ENCODE results near the gene ANKRD24. TPM values are rescaled to one million over a fixed set of nuclear protein-coding genes. Genes with fewer than 3 reads are reported as not detected.
A peak's percentile ranks its signal among the peaks of the same experiment; 100 is the strongest.

The ANKRD24 gene
- total and polyA plus RNA-seq, 2 experiments from 2014 or later, result 1.5 to 3.4 TPM

DNA sequence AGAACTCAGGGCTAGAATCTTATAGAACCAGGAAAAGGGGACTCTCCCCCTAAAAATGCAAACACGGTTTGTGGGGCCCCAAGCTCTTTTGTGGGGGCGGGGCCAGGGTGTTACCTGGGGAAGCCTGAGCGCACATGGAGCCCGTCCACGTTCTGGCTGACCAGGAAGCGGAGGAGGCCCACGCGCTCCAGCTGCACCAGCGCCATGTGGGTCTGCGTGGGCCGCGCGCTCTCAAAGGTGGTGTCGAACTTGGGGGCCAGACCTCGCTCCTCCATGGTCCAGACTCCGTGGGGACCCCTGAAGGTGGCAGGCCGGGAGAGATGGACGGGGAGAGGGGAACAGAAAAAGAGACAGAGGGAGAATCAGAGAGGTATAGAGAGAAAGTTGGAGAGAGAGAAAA lies 3.5 kb upstream of the ANKRD24 start:
- H3K4me2 ChIP-seq, result no peak overlapping the region
- H3K36me3 ChIP-seq (replicated peaks; ENCODE audit: insufficient read depth, low read depth), result no peaks in the 10 kb centered on the region
- TF ChIP-seq EZH2phosphoT487 (IDR thresholded peaks at IDR 0.05; ENCODE audit: low read depth, severe bottlenecking, unreplicated experiment) (no peak), EZH2 (IDR thresholded peaks at IDR 0.05; ENCODE audit: borderline replicate concordance) (no peak)
- TF ChIP-seq, protein P1, sequence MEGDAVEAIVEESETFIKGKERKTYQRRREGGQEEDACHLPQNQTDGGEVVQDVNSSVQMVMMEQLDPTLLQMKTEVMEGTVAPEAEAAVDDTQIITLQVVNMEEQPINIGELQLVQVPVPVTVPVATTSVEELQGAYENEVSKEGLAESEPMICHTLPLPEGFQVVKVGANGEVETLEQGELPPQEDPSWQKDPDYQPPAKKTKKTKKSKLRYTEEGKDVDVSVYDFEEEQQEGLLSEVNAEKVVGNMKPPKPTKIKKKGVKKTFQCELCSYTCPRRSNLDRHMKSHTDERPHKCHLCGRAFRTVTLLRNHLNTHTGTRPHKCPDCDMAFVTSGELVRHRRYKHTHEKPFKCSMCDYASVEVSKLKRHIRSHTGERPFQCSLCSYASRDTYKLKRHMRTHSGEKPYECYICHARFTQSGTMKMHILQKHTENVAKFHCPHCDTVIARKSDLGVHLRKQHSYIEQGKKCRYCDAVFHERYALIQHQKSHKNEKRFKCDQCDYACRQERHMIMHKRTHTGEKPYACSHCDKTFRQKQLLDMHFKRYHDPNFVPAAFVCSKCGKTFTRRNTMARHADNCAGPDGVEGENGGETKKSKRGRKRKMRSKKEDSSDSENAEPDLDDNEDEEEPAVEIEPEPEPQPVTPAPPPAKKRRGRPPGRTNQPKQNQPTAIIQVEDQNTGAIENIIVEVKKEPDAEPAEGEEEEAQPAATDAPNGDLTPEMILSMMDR (IDR thresholded peaks at IDR 0.05; ENCODE audit: poor library complexity), result no peak
- H3K9me3 ChIP-seq (ENCODE audit: low read depth), result no peaks in the 10 kb centered on the region
- H3K4me3 ChIP-seq, result no peak overlapping the region
- DNase-seq (ENCODE audit: low spot score), result no peak
- H3K27ac ChIP-seq, result no peak overlapping the region
- peaks cover 19% of the 10 kb centered on the region for H3K79me2 ChIP-seq
- WGBS (ENCODE audit: low lambda C conversion rate, missing lambda C conversion rate), result 97% methylated on average over 18 of the region's 18 CpGs
- H2AFZ ChIP-seq, result no peak overlapping the region
- no peaks in the 10 kb centered on the region for H4K20me1 ChIP-seq (ENCODE audit: insufficient read depth, poor library complexity, severe bottlenecking)
- H3K4me1 ChIP-seq (ENCODE audit: insufficient read depth), result peaks cover 4% of the 10 kb centered on the region
- H3K9me2 ChIP-seq (replicated peaks; ENCODE audit: insufficient read depth), result no peaks in the 10 kb centered on the region
- H3K27me3 ChIP-seq, result no peaks in the 10 kb centered on the region

GRCh38 chr19:4181053-4181508 lies 1.4 kb upstream of the ANKRD24 start:
- no peaks in the 10 kb centered on the region for H3K36me3 ChIP-seq (replicated peaks; ENCODE audit: insufficient read depth, low read depth)
- no peak overlapping the region for H2AFZ ChIP-seq
- peak overlapping the region; percentile 12 for H3K27ac ChIP-seq
- H3K4me2 ChIP-seq, result peak overlapping the region; percentile 92
- no peak for TF ChIP-seq EZH2 (IDR thresholded peaks at IDR 0.05; ENCODE audit: borderline replicate concordance)
- TF ChIP-seq, protein P1 (IDR thresholded peaks at IDR 0.05; ENCODE audit: poor library complexity), result no peak
- TF ChIP-seq EZH2phosphoT487 (IDR thresholded peaks at IDR 0.05; ENCODE audit: low read depth, severe bottlenecking, unreplicated experiment), result no peak
- 90% methylated on average over 2 of the region's 2 CpGs for WGBS (ENCODE audit: low lambda C conversion rate, missing lambda C conversion rate)
- DNase-seq (ENCODE audit: low spot score), result no peak
- H3K4me1 ChIP-seq (ENCODE audit: insufficient read depth), result peaks cover 4% of the 10 kb centered on the region
- peaks cover 19% of the 10 kb centered on the region for H3K79me2 ChIP-seq
- no peaks in the 10 kb centered on the region for H4K20me1 ChIP-seq (ENCODE audit: insufficient read depth, poor library complexity, severe bottlenecking)
- no peaks in the 10 kb centered on the region for H3K9me3 ChIP-seq (ENCODE audit: low read depth)
- no peaks in the 10 kb centered on the region for H3K9me2 ChIP-seq (replicated peaks; ENCODE audit: insufficient read depth)
- H3K4me3 ChIP-seq, result no peak overlapping the region
- H3K27me3 ChIP-seq, result no peaks in the 10 kb centered on the region

GRCh38 chr19:4183967-4184717 lies 1.7 kb downstream of the ANKRD24 start:
- peaks cover 19% of the 10 kb centered on the region for H3K79me2 ChIP-seq
- no peaks in the 10 kb centered on the region for H3K36me3 ChIP-seq (replicated peaks; ENCODE audit: insufficient read depth, low read depth)
- H3K4me3 ChIP-seq, result no peak overlapping the region
- H3K4me1 ChIP-seq (ENCODE audit: insufficient read depth), result peaks cover 4% of the 10 kb centered on the region
- H4K20me1 ChIP-seq (ENCODE audit: insufficient read depth, poor library complexity, severe bottlenecking), result no peaks in the 10 kb centered on the region
- H3K9me2 ChIP-seq (replicated peaks; ENCODE audit: insufficient read depth), result no peaks in the 10 kb centered on the region
- no peak for DNase-seq (ENCODE audit: low spot score)
- no peaks in the 10 kb centered on the region for H3K9me3 ChIP-seq (ENCODE audit: low read depth)
- no peaks in the 10 kb centered on the region for H3K27me3 ChIP-seq
- no peak for TF ChIP-seq EZH2phosphoT487 (IDR thresholded peaks at IDR 0.05; ENCODE audit: low read depth, severe bottlenecking, unreplicated experiment)
- no peak for TF ChIP-seq EZH2 (IDR thresholded peaks at IDR 0.05; ENCODE audit: borderline replicate concordance)
- TF ChIP-seq, protein P1 (IDR thresholded peaks at IDR 0.05; ENCODE audit: poor library complexity), result no peak
- H3K27ac ChIP-seq, result no peak overlapping the region
- H3K4me2 ChIP-seq, result no peak overlapping the region
- H2AFZ ChIP-seq, result no peak overlapping the region
- WGBS (ENCODE audit: low lambda C conversion rate, missing lambda C conversion rate), result 70% methylated on average over 23 of the region's 23 CpGs

All from hepatocyte (in vitro differentiated cells).